ENCODE results near the gene C10orf88. TPM values are rescaled to one million over a fixed set of nuclear protein-coding genes. Genes with fewer than 3 reads are reported as not detected.

C10orf88 gene
- total RNA-seq, 2 experiments from 2014 or later: 9.5 to 11.8 TPM

DNA sequence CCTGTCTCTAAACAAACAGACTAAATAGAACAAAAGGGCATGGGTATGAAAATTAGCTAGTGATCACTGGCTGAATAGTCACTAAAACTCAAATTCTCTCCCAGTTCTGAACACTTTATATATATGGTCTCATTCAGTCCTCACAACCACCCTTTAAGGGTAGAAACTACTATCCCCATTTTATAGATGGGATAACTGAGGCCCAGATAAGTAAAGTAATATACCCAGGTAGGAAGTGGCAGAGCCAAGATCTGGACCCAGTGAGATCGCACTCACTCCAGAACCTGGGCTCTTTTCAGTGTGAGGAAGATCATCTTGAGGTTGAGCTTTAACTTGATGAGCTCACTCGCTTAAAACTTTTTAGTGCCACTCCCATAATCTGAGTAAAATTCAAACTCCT, 30.7 kb upstream of the C10orf88 start:
- Mint-ChIP-seq H3K9me3 (ENCODE audit: low read depth) (no peaks in the 10 kb centered on the region), H3K27ac (no peak overlapping the region), H3K4me3 (no peak overlapping the region), H3K36me3 (no peaks in the 10 kb centered on the region), H3K27me3 (no peaks in the 10 kb centered on the region), H3K4me1 (peaks cover 21% of the 10 kb centered on the region)
- ATAC-seq: no peak
- CTCF ChIA-PET: no interaction called here
- DNase-seq: no peak

DNA sequence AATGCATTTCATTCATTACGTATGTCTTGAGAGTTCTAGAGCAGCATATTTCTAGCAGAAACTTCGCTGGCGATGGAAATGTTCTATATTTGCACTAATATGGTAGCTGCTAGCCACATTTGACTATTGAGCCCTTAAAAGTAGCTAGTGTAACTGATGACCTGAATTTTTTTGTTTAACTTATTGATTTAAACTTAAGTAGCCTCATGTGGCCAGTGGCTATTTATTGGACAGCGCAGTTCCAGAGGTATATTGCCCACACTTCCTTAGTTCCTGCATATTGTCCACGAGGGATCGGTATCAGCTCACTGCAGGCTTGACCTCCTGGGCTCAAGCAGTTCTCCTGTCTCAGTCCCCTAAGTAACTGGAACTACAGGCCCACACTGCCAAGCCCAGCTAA, 29.9 kb upstream of the C10orf88 start:
- CTCF ChIA-PET: interaction anchor here (0.8 to 1.8 kb wide), 2 partner anchors 32 to 38 kb away, joined by 3 to 6 read pairs; no protein-coding TSS in a partner anchor
- ATAC-seq (no peak), DNase-seq (no peak)
- Mint-ChIP-seq H3K9me3 (ENCODE audit: low read depth) (no peaks in the 10 kb centered on the region), H3K4me3 (no peak overlapping the region), H3K4me1 (peaks cover 22% of the 10 kb centered on the region), H3K27ac (no peak overlapping the region), H3K27me3 (no peaks in the 10 kb centered on the region), H3K36me3 (no peaks in the 10 kb centered on the region)

DNA sequence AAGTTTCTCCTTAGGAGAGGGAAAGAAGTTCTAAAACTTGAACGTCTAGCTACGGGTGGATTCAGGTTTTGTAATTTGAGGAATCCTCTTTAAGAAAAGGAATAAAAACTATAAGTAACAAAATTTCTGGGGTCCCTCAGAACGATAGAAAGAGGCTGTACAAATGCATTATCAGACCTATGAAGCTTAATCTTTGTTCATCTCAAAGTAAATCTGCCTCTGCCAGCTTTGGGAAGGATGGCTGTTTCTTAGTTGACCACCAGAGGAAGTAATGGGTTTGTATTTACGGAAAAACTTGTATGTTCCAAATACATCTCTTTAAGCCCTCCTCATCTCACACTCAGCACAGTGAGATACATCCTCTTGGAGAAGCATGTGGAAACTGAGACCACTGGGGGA, 27.0 kb upstream of the C10orf88 start:
- Mint-ChIP-seq H3K9me3 (ENCODE audit: low read depth) (no peaks in the 10 kb centered on the region), H3K27me3 (peaks cover 7% of the 10 kb centered on the region), H3K27ac (peak overlapping the region; percentile 97), H3K36me3 (no peaks in the 10 kb centered on the region), H3K4me1 (peaks cover 22% of the 10 kb centered on the region), H3K4me3 (peak overlapping the region; percentile 86)
- CTCF ChIA-PET: interaction anchor here (1.5 to 4.5 kb wide), 6 partner anchors 9 to 31 kb away, joined by 5 to 43 read pairs (median 6); partner anchors contain the start of genes ACADSB and IKZF5
- DNase-seq: no peak
- no peak for ATAC-seq

DNA sequence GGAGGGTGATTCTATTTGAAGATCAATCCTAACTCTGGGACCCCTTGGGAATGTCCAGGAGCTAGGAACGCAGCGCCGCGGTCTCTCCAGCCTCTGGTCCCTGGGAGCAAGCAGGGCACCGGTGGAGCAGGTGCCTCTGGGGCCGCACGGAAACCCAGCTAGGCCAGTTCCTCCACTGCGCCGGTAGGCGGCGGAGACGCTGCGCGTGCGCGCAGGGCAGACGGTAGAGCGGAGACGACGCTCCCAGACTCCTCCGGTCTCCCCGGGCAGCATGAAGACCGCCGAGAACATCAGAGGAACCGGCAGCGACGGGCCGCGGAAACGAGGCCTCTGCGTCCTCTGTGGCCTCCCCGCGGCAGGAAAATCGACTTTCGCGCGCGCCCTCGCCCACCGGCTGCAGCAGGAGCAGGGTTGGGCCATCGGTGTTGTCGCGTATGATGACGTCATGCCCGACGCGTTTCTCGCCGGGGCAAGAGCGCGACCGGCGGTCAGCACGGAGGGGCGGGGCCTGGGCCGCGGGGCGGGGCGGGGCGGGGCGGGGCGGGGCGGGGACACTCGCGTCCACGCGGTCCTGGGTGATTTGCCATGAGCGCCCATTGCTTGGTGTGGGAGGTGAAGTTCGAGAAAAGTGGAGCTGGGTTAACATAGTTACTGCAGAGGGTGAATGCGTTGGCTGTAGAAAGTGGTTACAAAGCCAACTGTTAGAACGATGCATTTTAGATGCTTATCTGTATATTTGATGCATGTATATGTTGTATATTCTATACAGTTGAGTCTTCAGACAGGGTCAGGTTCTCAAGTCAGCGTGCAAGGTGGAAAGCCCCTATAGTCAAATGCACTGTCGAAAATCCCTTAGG, 26.4 kb upstream of the C10orf88 start, which contains the start of gene PSTK:
Gene PSTK (plus strand): TSS at position 193 of the 857 bp plus-strand sequence. CDS start 79 bp downstream, at position 272.
- ATAC-seq: peak; percentile 97
- H3K36me3 Mint-ChIP-seq: no peaks in the 10 kb centered on the region
- H3K4me1 Mint-ChIP-seq: peaks cover 22% of the 10 kb centered on the region
- peak within 1 kb of the TSS; percentile 97 for H3K27ac Mint-ChIP-seq
- H3K4me3 Mint-ChIP-seq: peak within 1 kb of the TSS; percentile 86
- no peaks in the 10 kb centered on the region for H3K9me3 Mint-ChIP-seq (ENCODE audit: low read depth)
- peak; percentile 94 for DNase-seq
- peaks cover 7% of the 10 kb centered on the region for H3K27me3 Mint-ChIP-seq
- CTCF ChIA-PET: interaction anchor here (0.8 to 4.5 kb wide), 11 partner anchors 9 to 173 kb away, joined by 3 to 43 read pairs (median 5); partner anchors contain the start of genes ACADSB and IKZF5

DNA sequence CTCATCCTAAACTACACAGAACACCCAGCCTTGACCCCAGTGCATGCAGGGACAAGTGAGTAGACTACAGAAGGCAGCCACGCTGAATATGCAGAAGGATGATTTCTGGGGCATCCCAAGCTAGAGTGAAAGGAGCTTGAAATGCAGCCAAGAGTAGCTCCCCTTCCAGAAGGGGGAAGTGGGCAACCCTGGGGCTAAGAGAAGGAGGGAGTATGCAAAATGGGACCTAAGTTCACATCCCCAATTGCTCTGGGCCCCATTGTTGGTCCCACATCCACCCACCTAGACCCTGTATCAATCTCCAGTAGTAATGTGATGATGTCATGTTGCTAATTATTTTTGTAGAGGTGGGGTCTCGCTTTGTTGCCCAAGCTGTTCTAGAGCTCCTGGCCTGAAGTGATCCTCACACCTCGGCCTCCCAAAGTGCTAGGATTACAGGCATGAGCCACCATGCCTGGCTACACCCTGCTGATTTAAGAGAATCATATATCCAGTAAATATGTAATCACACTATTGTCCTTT, 20.6 kb upstream of the C10orf88 start:
- H3K4me3 Mint-ChIP-seq: no peak overlapping the region
- H3K27me3 Mint-ChIP-seq: peaks cover 7% of the 10 kb centered on the region
- DNase-seq (no peak), ATAC-seq (no peak)
- H3K27ac Mint-ChIP-seq: no peak overlapping the region
- H3K4me1 Mint-ChIP-seq: no peaks in the 10 kb centered on the region
- H3K9me3 Mint-ChIP-seq (ENCODE audit: low read depth): no peaks in the 10 kb centered on the region
- no peaks in the 10 kb centered on the region for H3K36me3 Mint-ChIP-seq
- CTCF ChIA-PET: no interaction called here

DNA sequence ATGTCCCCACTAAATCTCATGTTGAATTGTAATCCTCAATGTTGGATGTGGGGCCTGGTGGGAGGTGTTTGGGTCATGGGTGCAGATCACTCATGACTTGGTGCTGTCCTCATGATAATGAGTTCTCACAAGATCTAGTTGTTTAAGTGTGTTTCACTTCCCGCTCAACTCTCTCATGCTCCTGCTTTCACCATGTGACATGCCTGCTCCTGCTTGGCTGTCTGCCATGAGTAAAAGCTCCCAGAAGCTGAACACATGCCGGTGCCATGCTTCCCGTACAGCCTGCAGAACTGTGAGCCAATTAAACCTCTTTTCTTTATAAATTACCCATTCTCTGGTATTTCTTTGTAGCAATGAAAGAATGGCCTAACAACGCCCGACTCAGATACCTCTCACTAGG, 20.0 kb upstream of the C10orf88 start:
- Mint-ChIP-seq H3K4me3 (no peak overlapping the region), H3K4me1 (no peaks in the 10 kb centered on the region), H3K36me3 (no peaks in the 10 kb centered on the region), H3K9me3 (ENCODE audit: low read depth) (peaks cover 2% of the 10 kb centered on the region), H3K27me3 (peaks cover 7% of the 10 kb centered on the region), H3K27ac (no peak overlapping the region)
- no peak for ATAC-seq
- CTCF ChIA-PET: no interaction called here
- DNase-seq: no peak

DNA sequence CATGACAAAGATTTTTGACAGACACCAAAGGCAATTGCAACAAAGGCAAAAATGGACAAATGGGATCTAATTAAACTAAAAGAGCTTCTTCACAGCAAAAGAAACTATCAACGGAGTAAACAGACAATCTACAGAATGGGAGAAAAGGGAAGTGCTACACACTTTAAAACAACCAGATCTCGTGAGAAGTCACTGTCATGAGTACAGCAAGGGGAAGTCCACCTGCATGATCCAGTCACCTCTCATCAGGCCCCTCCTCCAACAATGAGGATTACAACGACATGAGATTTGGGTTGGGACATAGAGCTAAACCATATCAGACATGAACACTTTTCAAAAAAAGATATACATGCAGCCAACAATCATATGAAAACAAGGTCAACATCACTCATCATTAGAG, 14.7 kb upstream of the C10orf88 start:
- peaks cover 2% of the 10 kb centered on the region for H3K36me3 Mint-ChIP-seq
- CTCF ChIA-PET: no interaction called here
- H3K27ac Mint-ChIP-seq: no peak overlapping the region

DNA sequence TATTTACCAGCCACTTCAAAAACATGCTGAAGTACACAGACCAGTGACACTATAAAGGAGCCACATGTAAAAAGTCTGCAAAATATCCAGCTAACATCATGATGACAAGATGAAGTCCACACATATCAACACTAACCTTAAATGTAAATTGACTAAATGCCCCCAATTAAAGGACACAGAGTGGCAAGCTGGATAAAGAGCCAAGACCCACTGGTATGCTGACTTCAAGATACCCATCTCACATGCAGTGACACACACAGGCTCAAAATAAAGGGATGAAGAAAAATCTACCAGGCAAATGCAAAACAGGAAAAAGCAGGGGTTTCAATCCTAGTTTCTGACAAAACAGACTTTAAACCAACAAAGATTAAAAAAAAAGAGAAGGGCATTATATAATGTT, 12.9 kb upstream of the C10orf88 start:
- Mint-ChIP-seq H3K27ac (no peak overlapping the region), H3K9me3 (ENCODE audit: low read depth) (peaks cover 24% of the 10 kb centered on the region), H3K27me3 (peaks cover 19% of the 10 kb centered on the region), H3K4me3 (no peak overlapping the region), H3K36me3 (peaks cover 2% of the 10 kb centered on the region), H3K4me1 (no peaks in the 10 kb centered on the region)
- CTCF ChIA-PET: no interaction called here
- ATAC-seq: no peak
- no peak for DNase-seq

More for the DNA sequence above, 14.7 kb upstream of the C10orf88 start:
- Mint-ChIP-seq H3K4me3 (no peak overlapping the region), H3K4me1 (no peaks in the 10 kb centered on the region), H3K9me3 (ENCODE audit: low read depth) (peaks cover 24% of the 10 kb centered on the region), H3K27me3 (peaks cover 19% of the 10 kb centered on the region)
- no peak for DNase-seq
- ATAC-seq: no peak

DNA sequence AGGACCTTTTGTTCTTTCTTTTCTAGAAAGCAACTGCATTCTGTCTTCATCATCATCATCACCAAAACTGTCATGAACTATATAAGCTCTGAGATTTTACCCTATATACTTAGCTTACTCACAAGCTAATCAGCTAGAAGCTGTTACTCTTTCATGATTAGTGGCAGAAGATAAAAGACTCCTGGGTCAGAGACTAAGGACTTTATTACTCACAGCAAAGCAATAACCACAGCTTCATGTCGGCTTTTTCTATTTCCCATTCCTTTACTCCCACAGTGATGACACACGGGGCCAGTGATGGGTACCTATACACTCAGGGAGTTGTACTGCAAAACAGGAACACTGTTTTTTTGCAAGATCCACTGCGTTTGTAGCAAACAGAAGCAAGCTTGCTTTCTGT, 8.4 kb upstream of the C10orf88 start:
- H3K4me3 Mint-ChIP-seq: no peak overlapping the region
- CTCF ChIA-PET: interaction anchor here (1.1 kb wide), 1 partner anchor 84 kb away, joined by 3 read pairs; no protein-coding TSS in a partner anchor
- peaks cover 2% of the 10 kb centered on the region for H3K36me3 Mint-ChIP-seq
- H3K9me3 Mint-ChIP-seq (ENCODE audit: low read depth): peaks cover 19% of the 10 kb centered on the region
- no peak overlapping the region for H3K27ac Mint-ChIP-seq
- ATAC-seq (no peak), DNase-seq (no peak)
- no peaks in the 10 kb centered on the region for H3K4me1 Mint-ChIP-seq
- H3K27me3 Mint-ChIP-seq: peaks cover 11% of the 10 kb centered on the region

DNA sequence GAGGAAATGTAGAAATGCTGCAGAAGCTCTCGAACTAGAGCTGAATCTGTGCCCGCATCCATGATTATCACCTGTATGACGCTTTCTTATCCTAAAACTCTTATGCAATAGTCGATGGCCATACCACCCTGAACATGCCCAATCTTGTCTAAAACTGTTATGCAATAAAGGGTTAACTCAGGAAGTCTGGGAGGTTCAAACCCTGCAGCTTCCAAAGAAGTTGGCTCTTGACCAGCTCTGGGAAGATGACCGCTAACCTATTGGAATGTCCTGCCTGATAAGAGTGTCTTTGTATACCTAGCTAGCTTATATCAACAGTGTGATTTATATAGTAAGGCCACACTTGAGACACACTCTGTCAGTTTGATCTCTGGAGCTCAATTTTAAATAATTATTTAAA, 3.4 kb upstream of the C10orf88 start:
- Mint-ChIP-seq H3K4me3 (no peak overlapping the region), H3K27me3 (peaks cover 14% of the 10 kb centered on the region), H3K27ac (no peak overlapping the region), H3K36me3 (peaks cover 8% of the 10 kb centered on the region), H3K4me1 (peaks cover 26% of the 10 kb centered on the region), H3K9me3 (ENCODE audit: low read depth) (no peaks in the 10 kb centered on the region)
- no peak for ATAC-seq
- CTCF ChIA-PET: interaction anchor here (1.6 kb wide), 1 partner anchor 23 kb away, joined by 5 read pairs; the partner anchor contains the start of gene PSTK
- DNase-seq: no peak

DNA sequence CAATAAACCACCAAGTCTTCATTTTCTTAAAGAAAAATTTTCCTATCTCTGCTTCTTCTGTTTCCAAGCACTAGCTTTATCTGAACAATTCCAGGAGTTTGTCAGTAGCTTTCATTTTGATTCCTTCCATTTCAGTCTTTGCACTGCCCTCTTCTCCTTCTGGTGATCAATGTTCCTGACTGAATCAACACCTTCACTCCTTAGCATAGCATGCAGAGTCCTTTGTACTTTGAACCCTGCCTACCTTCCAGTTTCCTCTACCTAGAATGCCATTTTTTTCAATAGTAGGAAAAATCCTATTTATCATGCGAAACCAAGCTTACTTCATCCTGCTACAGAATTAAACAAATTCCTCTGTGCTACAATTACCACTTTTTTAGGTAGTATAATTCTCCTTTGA, 1.9 kb upstream of the C10orf88 start:
- Mint-ChIP-seq H3K36me3 (peaks cover 13% of the 10 kb centered on the region), H3K9me3 (ENCODE audit: low read depth) (no peaks in the 10 kb centered on the region), H3K4me1 (peaks cover 32% of the 10 kb centered on the region), H3K4me3 (no peak overlapping the region), H3K27me3 (peaks cover 14% of the 10 kb centered on the region), H3K27ac (no peak overlapping the region)
- CTCF ChIA-PET: interaction anchor here (1.0 kb wide), 1 partner anchor 24 kb away, joined by 3 read pairs; the partner anchor contains the start of gene PSTK
- DNase-seq (no peak), ATAC-seq (no peak)

DNA sequence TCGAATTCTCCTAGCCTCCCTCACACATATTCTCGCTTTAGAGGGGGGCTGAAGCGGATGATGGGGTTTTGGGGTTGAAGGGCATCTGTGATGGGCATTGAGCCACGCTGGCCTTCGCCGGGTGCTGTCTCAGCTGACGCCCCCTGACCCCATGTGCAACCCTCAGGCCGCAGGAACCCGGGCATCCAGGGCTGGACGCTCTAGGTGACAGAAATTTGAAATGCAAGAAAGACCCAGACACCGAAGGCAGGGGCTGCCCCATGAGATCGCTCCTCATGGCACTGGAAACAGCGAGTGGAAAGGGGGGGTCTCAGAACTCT, 664 bp upstream of the C10orf88 start:
- ATAC-seq: no peak
- Mint-ChIP-seq H3K4me1 (peaks cover 34% of the 10 kb centered on the region), H3K27me3 (peaks cover 14% of the 10 kb centered on the region), H3K9me3 (ENCODE audit: low read depth) (no peaks in the 10 kb centered on the region), H3K27ac (peak overlapping the region; percentile 85), H3K36me3 (peaks cover 13% of the 10 kb centered on the region), H3K4me3 (peak overlapping the region; percentile 82)
- CTCF ChIA-PET: interaction anchor here (1.2 to 1.9 kb wide), 2 partner anchors 24 to 53 kb away, joined by 3 to 9 read pairs; partner anchors contain the start of gene IKZF5
- DNase-seq: no peak

DNA sequence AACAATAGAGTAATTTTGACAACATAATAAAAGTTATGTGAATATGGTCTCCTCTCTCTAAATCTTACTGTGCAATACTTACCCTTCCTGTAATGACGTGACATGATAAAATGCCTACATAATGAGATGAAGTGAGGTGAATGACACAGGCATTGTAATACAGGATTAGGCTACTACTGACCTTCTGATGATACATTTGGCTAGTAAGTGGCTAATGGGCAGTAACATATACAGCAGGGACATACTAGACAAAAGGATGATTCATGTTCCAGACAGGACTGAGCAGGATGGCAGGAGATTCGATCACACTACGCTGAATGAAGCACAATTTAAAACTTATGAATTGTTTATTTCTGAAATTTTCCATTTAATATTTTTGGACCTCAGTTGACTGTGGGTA, 4.7 kb downstream of the C10orf88 start:
- H3K4me3 Mint-ChIP-seq: no peak overlapping the region
- H3K27me3 Mint-ChIP-seq: peaks cover 3% of the 10 kb centered on the region
- H3K4me1 Mint-ChIP-seq: peaks cover 20% of the 10 kb centered on the region
- H3K27ac Mint-ChIP-seq: no peak overlapping the region
- ATAC-seq: no peak
- CTCF ChIA-PET: interaction anchor here (1.5 kb wide), 1 partner anchor 31 kb away, joined by 5 read pairs; the partner anchor contains the start of gene PSTK
- H3K36me3 Mint-ChIP-seq: peaks cover 34% of the 10 kb centered on the region
- DNase-seq: no peak
- H3K9me3 Mint-ChIP-seq (ENCODE audit: low read depth): no peaks in the 10 kb centered on the region

Measured in activated CD8-positive, alpha-beta memory T cell treated with anti-CD3 and anti-CD28 coated beads, Interleukin-2, amount 10 ng/mL, durations not matched to agents 7 days and 5 days (primary cell).